ENCODE data around the gene GPR142. TPM values are rescaled to one million over a fixed set of nuclear protein-coding genes. Genes with fewer than 3 reads are reported as not detected.
A peak's percentile ranks its signal among the peaks of the same experiment; 100 is the strongest.

The GPR142 gene
- total RNA-seq, 4 donors from 2014 or later: not detected

- intact Hi-C loops (cut with DNase I; ENCODE audit: low total_unique reads): loop anchor here (5.0 kb wide), 1 partner anchor 50 kb away; no protein-coding TSS in a partner anchor
- TF ChIP-seq, protein P1, sequence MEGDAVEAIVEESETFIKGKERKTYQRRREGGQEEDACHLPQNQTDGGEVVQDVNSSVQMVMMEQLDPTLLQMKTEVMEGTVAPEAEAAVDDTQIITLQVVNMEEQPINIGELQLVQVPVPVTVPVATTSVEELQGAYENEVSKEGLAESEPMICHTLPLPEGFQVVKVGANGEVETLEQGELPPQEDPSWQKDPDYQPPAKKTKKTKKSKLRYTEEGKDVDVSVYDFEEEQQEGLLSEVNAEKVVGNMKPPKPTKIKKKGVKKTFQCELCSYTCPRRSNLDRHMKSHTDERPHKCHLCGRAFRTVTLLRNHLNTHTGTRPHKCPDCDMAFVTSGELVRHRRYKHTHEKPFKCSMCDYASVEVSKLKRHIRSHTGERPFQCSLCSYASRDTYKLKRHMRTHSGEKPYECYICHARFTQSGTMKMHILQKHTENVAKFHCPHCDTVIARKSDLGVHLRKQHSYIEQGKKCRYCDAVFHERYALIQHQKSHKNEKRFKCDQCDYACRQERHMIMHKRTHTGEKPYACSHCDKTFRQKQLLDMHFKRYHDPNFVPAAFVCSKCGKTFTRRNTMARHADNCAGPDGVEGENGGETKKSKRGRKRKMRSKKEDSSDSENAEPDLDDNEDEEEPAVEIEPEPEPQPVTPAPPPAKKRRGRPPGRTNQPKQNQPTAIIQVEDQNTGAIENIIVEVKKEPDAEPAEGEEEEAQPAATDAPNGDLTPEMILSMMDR (IDR thresholded peaks at IDR 0.05): no peak
- TF ChIP-seq POLR2A (IDR thresholded peaks at IDR 0.05): no peak
- WGBS, 2 donors: 19 to 70% methylated on average over 5 to 20 of the region's 32 CpGs
- H3K4me3 ChIP-seq (ENCODE audit: low read depth, poor library complexity, severe bottlenecking): no peak overlapping the region
- no peak for DNase-seq (ENCODE audit: low spot score in 2 of 2)
Observed at GRCh38 chr17:74357466-74357809, 9.9 kb upstream of the GPR142 start.

GRCh38 chr17:74358697-74359096 lies 8.6 kb upstream of the GPR142 start:
- intact Hi-C loops (cut with DNase I; ENCODE audit: low total_unique reads): loop anchor here (5.0 kb wide), 1 partner anchor 51 kb away; no protein-coding TSS in a partner anchor
- TF ChIP-seq, protein P1 (IDR thresholded peaks at IDR 0.05): no peak
- TF ChIP-seq POLR2A (IDR thresholded peaks at IDR 0.05): no peak
- DNase-seq (ENCODE audit: low spot score in 2 of 2): no peak
- WGBS, 2 donors: 80% methylated on average over 9 of the region's 9 CpGs
- no peak overlapping the region for H3K4me3 ChIP-seq (ENCODE audit: low read depth, poor library complexity, severe bottlenecking)

DNA sequence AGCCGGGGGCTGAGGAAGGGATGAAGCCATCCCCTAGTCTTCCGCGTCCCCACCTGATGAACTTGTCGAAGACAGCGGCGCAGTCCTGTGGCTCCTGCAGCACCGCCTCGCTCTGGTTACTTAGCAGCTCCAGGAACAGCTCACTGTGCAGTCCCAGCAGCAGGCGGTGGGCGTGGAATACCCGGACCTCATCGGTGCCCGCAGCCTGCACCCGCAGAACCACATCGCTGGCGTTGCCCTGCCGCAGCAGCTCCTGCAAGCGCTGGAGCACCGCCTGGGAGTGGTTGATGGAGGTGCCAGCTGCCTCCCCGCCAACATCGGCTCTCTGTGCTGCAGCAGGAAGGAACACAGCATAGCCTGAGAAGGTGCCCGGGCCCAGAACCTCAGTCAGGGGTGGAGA lies 7.4 kb upstream of the GPR142 start:
- intact Hi-C loops (cut with DNase I; ENCODE audit: low total_unique reads): loop anchor here (5.0 to 10.0 kb wide), 2 partner anchors 53 to 145 kb away; partner anchors contain the start of gene TTYH2
- 71 to 78% methylated on average over 22 of the region's 22 CpGs for WGBS, 2 donors
- H3K4me3 ChIP-seq (ENCODE audit: low read depth, poor library complexity, severe bottlenecking): no peak overlapping the region
- no peak for DNase-seq (ENCODE audit: low spot score in 2 of 2)
- TF ChIP-seq POLR2A (IDR thresholded peaks at IDR 0.05): no peak
- TF ChIP-seq, protein P1 (IDR thresholded peaks at IDR 0.05): no peak

GRCh38 chr17:74360899-74361229 lies 6.4 kb upstream of the GPR142 start:
- WGBS, 2 donors: 48 to 82% methylated on average over 6 to 7 of the region's 7 CpGs
- no peak for TF ChIP-seq POLR2A (IDR thresholded peaks at IDR 0.05)
- TF ChIP-seq, protein P1 (IDR thresholded peaks at IDR 0.05): no peak
- intact Hi-C loops (cut with DNase I; ENCODE audit: low total_unique reads): loop anchor here (10.0 kb wide), 1 partner anchor 146 kb away; the partner anchor contains the start of gene TTYH2
- no peak overlapping the region for H3K4me3 ChIP-seq (ENCODE audit: low read depth, poor library complexity, severe bottlenecking)
- DNase-seq (ENCODE audit: low spot score in 2 of 2): no peak

DNA sequence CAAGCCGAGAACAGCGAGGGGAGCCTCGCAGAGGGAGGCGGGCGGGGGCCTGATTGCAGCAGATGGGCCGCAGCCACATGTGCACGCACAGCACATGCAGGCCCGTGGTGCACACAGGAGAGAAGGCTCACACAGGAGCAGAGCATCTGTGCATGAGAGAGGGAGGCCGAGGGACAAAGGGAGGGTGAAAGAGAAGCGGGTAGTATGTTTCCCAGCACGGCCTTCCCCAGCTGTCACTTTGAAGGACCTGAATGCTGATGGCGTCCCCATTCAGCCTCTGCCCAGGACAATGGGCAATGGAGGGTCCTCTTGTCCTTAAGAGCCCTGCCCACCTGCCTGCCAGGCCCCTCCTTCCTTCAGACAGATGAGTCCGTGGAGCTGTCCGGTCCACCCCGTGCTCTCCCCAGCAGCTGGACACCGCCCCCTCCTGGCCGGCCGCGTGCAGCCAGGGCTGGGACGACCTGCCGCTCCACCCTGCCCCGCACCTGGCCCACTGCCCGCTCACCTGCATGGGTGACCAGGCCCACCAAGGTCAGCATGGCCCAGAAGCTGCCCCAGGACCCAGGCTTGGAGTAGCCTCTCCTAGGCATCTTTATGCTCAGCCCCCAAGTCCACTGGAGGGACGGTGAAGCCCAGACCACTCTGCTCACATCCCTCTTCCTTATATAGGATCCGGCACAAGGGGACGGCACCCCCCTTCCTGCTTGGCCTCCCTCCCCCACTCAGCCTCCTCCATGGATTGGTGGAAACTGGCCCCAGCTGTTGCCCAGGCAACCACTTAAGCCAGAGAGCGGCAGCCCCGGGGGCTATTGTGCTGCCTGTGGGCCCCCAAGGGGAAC lies 5.9 kb upstream of the GPR142 start, which contains the start of gene BTBD17:
Gene BTBD17, minus strand, starts transcription at position 639 of the 839 bp plus-strand sequence. Its CDS starts 49 bp downstream, at position 590.
- peak in 1 of 2 donors; percentile 21 for DNase-seq (ENCODE audit: low spot score in 2 of 2)
- TF ChIP-seq POLR2A (IDR thresholded peaks at IDR 0.05): no peak
- TF ChIP-seq, protein P1 (IDR thresholded peaks at IDR 0.05): no peak
- intact Hi-C loops (cut with DNase I; ENCODE audit: low total_unique reads): loop anchor here (10.0 kb wide), 1 partner anchor 147 kb away; the partner anchor contains the start of gene TTYH2
- WGBS, 2 donors: 27 to 33% methylated on average over 28 of the region's 28 CpGs
- no peak within 1 kb of the TSS for H3K4me3 ChIP-seq (ENCODE audit: low read depth, poor library complexity, severe bottlenecking)

All from lower leg skin (tissue), 4 donors.